ENCODE data around the gene PTGER2.
A peak's percentile ranks its signal among the peaks of the same experiment; 100 is the strongest.

The PTGER2 gene, protein sequence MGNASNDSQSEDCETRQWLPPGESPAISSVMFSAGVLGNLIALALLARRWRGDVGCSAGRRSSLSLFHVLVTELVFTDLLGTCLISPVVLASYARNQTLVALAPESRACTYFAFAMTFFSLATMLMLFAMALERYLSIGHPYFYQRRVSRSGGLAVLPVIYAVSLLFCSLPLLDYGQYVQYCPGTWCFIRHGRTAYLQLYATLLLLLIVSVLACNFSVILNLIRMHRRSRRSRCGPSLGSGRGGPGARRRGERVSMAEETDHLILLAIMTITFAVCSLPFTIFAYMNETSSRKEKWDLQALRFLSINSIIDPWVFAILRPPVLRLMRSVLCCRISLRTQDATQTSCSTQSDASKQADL

DNA sequence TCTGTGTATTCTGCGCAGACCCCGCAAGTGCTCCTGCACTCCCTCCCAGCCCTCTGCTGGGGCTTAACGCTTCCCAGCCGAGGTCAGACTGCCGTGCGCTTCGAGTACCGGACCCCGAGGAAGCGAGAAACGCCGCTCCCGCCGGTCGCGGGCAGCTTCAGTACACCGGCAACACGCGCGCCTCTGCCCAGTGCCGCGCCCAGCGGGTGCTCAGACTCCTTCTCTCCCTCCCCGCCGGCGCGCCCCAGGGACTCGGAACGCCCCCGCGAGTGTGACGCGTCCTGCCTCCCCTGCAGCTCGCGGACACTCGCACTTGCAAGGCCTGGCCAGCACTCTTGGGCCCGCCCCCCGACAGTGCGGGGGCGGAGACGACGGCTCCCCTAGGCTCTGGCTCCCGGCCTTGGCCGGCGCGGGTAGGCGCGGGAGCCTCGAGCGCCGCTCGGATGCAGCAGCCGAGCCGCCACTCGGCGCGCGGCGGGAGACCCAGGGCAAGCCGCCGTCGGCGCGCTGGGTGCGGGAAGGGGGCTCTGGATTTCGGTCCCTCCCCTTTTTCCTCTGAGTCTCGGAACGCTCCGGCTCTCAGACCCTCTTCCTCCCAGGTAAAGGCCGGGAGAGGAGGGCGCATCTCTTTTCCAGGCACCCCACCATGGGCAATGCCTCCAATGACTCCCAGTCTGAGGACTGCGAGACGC, at the start of gene PTGER2:
PTGER2 (plus strand) TSS at position 410 of the 692 bp plus-strand sequence; CDS start at position 647, 237 bp downstream.
- peak within 1 kb of the TSS; percentile 70 for H3K27ac ChIP-seq (ENCODE audit: low read depth, low read length)
- H2AFZ ChIP-seq (ENCODE audit: low read length, unreplicated experiment): peak within 1 kb of the TSS; percentile 98
- no peaks in the 10 kb centered on the region for H3K36me3 ChIP-seq (ENCODE audit: insufficient read depth, low read length)

GRCh38 chr14:52265253-52265652, 48.9 kb upstream of the PTGER2 start:
- H3K4me3 ChIP-seq (ENCODE audit: low read depth, low read length): no peak overlapping the region
- H3K27ac ChIP-seq (ENCODE audit: low read depth, low read length): no peak overlapping the region
- H3K36me3 ChIP-seq (ENCODE audit: insufficient read depth, low read length): no peaks in the 10 kb centered on the region
- H3K79me2 ChIP-seq (ENCODE audit: control insufficient read depth, insufficient read depth, low read length, unreplicated experiment): no peaks in the 10 kb centered on the region
- H3K4me1 ChIP-seq (ENCODE audit: control insufficient read depth, insufficient read depth, low read length, unreplicated experiment): peaks cover 25% of the 10 kb centered on the region
- no peaks in the 10 kb centered on the region for H3K27me3 ChIP-seq (ENCODE audit: insufficient read depth, low read length)
- no peak overlapping the region for H2AFZ ChIP-seq (ENCODE audit: low read length, unreplicated experiment)

More for the DNA sequence above, at the start of gene PTGER2:
- Histone ChIP-seq H3K27me3 (ENCODE audit: insufficient read depth, low read length) (no peaks in the 10 kb centered on the region), H3K4me1 (ENCODE audit: control insufficient read depth, insufficient read depth, low read length, unreplicated experiment) (peaks cover 51% of the 10 kb centered on the region), H3K79me2 (ENCODE audit: control insufficient read depth, insufficient read depth, low read length, unreplicated experiment) (peaks cover 47% of the 10 kb centered on the region), H3K4me3 (ENCODE audit: low read depth, low read length) (peak within 1 kb of the TSS; percentile 98)

DNA sequence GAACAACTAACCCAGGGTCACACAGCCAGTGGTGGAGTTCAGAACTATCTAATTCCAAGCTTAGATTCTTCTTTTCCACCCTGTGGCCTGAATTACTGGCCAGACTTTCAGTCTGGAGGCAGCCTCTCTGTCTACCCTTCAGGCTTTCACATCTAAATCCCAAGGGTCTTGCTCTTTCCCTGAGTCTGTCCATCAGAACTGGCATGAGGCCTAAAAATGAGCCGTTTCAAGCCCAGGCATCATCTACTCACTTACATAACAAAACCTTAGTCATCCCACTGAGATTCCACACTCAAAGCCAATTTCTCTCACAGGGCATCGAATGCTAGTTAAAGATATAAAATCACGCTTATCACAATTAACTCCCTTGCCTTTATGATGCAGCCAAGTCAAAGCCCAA, 47.9 kb upstream of the PTGER2 start:
- no peaks in the 10 kb centered on the region for H3K36me3 ChIP-seq (ENCODE audit: insufficient read depth, low read length)
- H3K4me1 ChIP-seq (ENCODE audit: control insufficient read depth, insufficient read depth, low read length, unreplicated experiment): peaks cover 25% of the 10 kb centered on the region
- peak overlapping the region; percentile 91 for H3K27ac ChIP-seq (ENCODE audit: low read depth, low read length)
- H3K27me3 ChIP-seq (ENCODE audit: insufficient read depth, low read length): no peaks in the 10 kb centered on the region
- no peaks in the 10 kb centered on the region for H3K79me2 ChIP-seq (ENCODE audit: control insufficient read depth, insufficient read depth, low read length, unreplicated experiment)
- peak overlapping the region; percentile 87 for H3K4me3 ChIP-seq (ENCODE audit: low read depth, low read length)
- H2AFZ ChIP-seq (ENCODE audit: low read length, unreplicated experiment): no peak overlapping the region

- no peaks in the 10 kb centered on the region for H3K79me2 ChIP-seq (ENCODE audit: control insufficient read depth, insufficient read depth, low read length, unreplicated experiment)
- H3K4me1 ChIP-seq (ENCODE audit: control insufficient read depth, insufficient read depth, low read length, unreplicated experiment): peaks cover 27% of the 10 kb centered on the region
- no peaks in the 10 kb centered on the region for H3K27me3 ChIP-seq (ENCODE audit: insufficient read depth, low read length)
- H3K36me3 ChIP-seq (ENCODE audit: insufficient read depth, low read length): no peaks in the 10 kb centered on the region
- H3K27ac ChIP-seq (ENCODE audit: low read depth, low read length): peak overlapping the region; percentile 91
- H2AFZ ChIP-seq (ENCODE audit: low read length, unreplicated experiment): no peak overlapping the region
- H3K4me3 ChIP-seq (ENCODE audit: low read depth, low read length): peak overlapping the region; percentile 87
These were observed 47.3 kb upstream of the PTGER2 start for GRCh38 chr14:52266782-52267181.

DNA sequence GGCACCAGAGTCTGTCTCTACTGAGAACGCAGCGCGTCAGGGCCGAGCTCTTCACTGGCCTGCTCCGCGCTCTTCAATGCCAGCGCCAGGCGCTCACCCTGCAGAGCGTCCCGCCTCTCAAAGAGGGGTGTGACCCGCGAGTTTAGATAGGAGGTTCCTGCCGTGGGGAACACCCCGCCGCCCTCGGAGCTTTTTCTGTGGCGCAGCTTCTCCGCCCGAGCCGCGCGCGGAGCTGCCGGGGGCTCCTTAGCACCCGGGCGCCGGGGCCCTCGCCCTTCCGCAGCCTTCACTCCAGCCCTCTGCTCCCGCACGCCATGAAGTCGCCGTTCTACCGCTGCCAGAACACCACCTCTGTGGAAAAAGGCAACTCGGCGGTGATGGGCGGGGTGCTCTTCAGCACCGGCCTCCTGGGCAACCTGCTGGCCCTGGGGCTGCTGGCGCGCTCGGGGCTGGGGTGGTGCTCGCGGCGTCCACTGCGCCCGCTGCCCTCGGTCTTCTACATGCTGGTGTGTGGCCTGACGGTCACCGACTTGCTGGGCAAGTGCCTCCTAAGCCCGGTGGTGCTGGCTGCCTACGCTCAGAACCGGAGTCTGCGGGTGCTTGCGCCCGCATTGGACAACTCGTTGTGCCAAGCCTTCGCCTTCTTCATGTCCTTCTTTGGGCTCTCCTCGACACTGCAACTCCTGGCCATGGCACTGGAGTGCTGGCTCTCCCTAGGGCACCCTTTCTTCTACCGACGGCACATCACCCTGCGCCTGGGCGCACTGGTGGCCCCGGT, 46.4 kb upstream of the PTGER2 start, which contains the start of gene PTGDR:
PTGDR (plus strand) TSS at position 198 of the 778 bp plus-strand sequence; CDS start at position 315, 117 bp downstream.
- Histone ChIP-seq H3K27me3 (ENCODE audit: insufficient read depth, low read length) (no peaks in the 10 kb centered on the region), H2AFZ (ENCODE audit: low read length, unreplicated experiment) (peak within 1 kb of the TSS; percentile 79)

GRCh38 chr14:52268279-52269061, 45.6 kb upstream of the PTGER2 start:
- H3K36me3 ChIP-seq (ENCODE audit: insufficient read depth, low read length): no peaks in the 10 kb centered on the region
- H3K4me3 ChIP-seq (ENCODE audit: low read depth, low read length): peak overlapping the region; percentile 87
- H3K27ac ChIP-seq (ENCODE audit: low read depth, low read length): no peak overlapping the region
- no peaks in the 10 kb centered on the region for H3K79me2 ChIP-seq (ENCODE audit: control insufficient read depth, insufficient read depth, low read length, unreplicated experiment)
- peaks cover 27% of the 10 kb centered on the region for H3K4me1 ChIP-seq (ENCODE audit: control insufficient read depth, insufficient read depth, low read length, unreplicated experiment)
- H2AFZ ChIP-seq (ENCODE audit: low read length, unreplicated experiment): peak overlapping the region; percentile 79
- H3K27me3 ChIP-seq (ENCODE audit: insufficient read depth, low read length): no peaks in the 10 kb centered on the region

More for the DNA sequence above, 46.4 kb upstream of the PTGER2 start, which contains the start of gene PTGDR:
- Histone ChIP-seq H3K4me1 (ENCODE audit: control insufficient read depth, insufficient read depth, low read length, unreplicated experiment) (peaks cover 27% of the 10 kb centered on the region), H3K27ac (ENCODE audit: low read depth, low read length) (peak within 1 kb of the TSS; percentile 91), H3K79me2 (ENCODE audit: control insufficient read depth, insufficient read depth, low read length, unreplicated experiment) (no peaks in the 10 kb centered on the region), H3K4me3 (ENCODE audit: low read depth, low read length) (peak within 1 kb of the TSS; percentile 87), H3K36me3 (ENCODE audit: insufficient read depth, low read length) (no peaks in the 10 kb centered on the region)

- Histone ChIP-seq H3K27me3 (ENCODE audit: insufficient read depth, low read length) (no peaks in the 10 kb centered on the region), H3K79me2 (ENCODE audit: control insufficient read depth, insufficient read depth, low read length, unreplicated experiment) (no peaks in the 10 kb centered on the region), H3K36me3 (ENCODE audit: insufficient read depth, low read length) (no peaks in the 10 kb centered on the region), H3K4me1 (ENCODE audit: control insufficient read depth, insufficient read depth, low read length, unreplicated experiment) (peaks cover 27% of the 10 kb centered on the region), H3K27ac (ENCODE audit: low read depth, low read length) (no peak overlapping the region), H2AFZ (ENCODE audit: low read length, unreplicated experiment) (peak overlapping the region; percentile 79), H3K4me3 (ENCODE audit: low read depth, low read length) (peak overlapping the region; percentile 87)
These were observed 45.0 kb upstream of the PTGER2 start for GRCh38 chr14:52269100-52269499.

GRCh38 chr14:52269982-52270381, 44.1 kb upstream of the PTGER2 start:
- no peaks in the 10 kb centered on the region for H3K27me3 ChIP-seq (ENCODE audit: insufficient read depth, low read length)
- no peaks in the 10 kb centered on the region for H3K79me2 ChIP-seq (ENCODE audit: control insufficient read depth, insufficient read depth, low read length, unreplicated experiment)

DNA sequence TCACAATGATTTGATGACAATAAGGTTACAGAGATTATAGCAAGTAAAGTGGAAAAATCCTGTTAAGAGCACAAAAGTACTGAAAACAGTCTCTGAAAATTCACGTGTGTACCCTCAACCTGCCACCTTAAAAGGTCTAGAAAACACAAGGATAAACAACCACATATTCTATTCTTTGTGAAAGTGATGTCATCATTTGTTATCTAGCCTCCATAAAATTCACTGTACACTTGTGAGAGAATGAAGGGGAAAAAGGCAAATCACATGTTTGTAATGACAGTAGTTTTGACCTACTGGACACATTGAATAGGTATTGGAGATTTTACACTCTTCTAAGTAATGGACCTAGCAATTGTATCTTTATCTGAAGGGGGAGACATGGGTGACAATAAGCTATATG, 42.6 kb upstream of the PTGER2 start:
- no peak overlapping the region; the same call in 1 of the 2 replicates for H3K4me3 ChIP-seq (ENCODE audit: low read depth, low read length)
- no peak overlapping the region for H3K27ac ChIP-seq (ENCODE audit: low read depth, low read length)
- H2AFZ ChIP-seq (ENCODE audit: low read length, unreplicated experiment): no peak overlapping the region
- H3K36me3 ChIP-seq (ENCODE audit: insufficient read depth, low read length): no peaks in the 10 kb centered on the region
- peaks cover 12% of the 10 kb centered on the region for H3K4me1 ChIP-seq (ENCODE audit: control insufficient read depth, insufficient read depth, low read length, unreplicated experiment)
- H3K79me2 ChIP-seq (ENCODE audit: control insufficient read depth, insufficient read depth, low read length, unreplicated experiment): no peaks in the 10 kb centered on the region
- no peaks in the 10 kb centered on the region for H3K27me3 ChIP-seq (ENCODE audit: insufficient read depth, low read length)

More at GRCh38 chr14:52269982-52270381, 44.1 kb upstream of the PTGER2 start:
- H3K27ac ChIP-seq (ENCODE audit: low read depth, low read length): no peak overlapping the region
- no peak overlapping the region for H2AFZ ChIP-seq (ENCODE audit: low read length, unreplicated experiment)
- peaks cover 27% of the 10 kb centered on the region for H3K4me1 ChIP-seq (ENCODE audit: control insufficient read depth, insufficient read depth, low read length, unreplicated experiment)
- H3K36me3 ChIP-seq (ENCODE audit: insufficient read depth, low read length): no peaks in the 10 kb centered on the region
- H3K4me3 ChIP-seq (ENCODE audit: low read depth, low read length): peak overlapping the region; percentile 41; the same call in 1 of the 2 replicates

Data from ACC112 (cell line).